ENCODE data around the gene MORC3.
"Not testable (repeated sequence)": the region's sequence is repeated elsewhere in the genome, so short reads cannot be mapped to it uniquely, and the experiment has no call there.

The MORC3 gene

GRCh38 chr21:36325373-36326010 is 5.5 kb downstream of the MORC3 start:
- no peak for DNase-seq

- DNase-seq: peak; percentile 60 to 69
Measured at GRCh38 chr21:36330904-36331303, 10.9 kb downstream of the MORC3 start.

GRCh38 chr21:36337099-36337509 is 17.1 kb downstream of the MORC3 start:
- no peak for DNase-seq

- no peak for DNase-seq
Measured at GRCh38 chr21:36338975-36339374, 19.0 kb downstream of the MORC3 start.

GRCh38 chr21:36342581-36342980 is 22.6 kb downstream of the MORC3 start:
- DNase-seq: not testable (repeated sequence)

- no peak for DNase-seq
Measured at GRCh38 chr21:36344931-36345330, 24.9 kb downstream of the MORC3 start.

GRCh38 chr21:36347278-36347961 is 27.4 kb downstream of the MORC3 start:
- no peak for DNase-seq

GRCh38 chr21:36347962-36348328 is 27.9 kb downstream of the MORC3 start:
- no peak for DNase-seq

- no peak for DNase-seq
Measured at GRCh38 chr21:36349315-36349714, 29.3 kb downstream of the MORC3 start.

GRCh38 chr21:36350282-36350910 is 30.4 kb downstream of the MORC3 start:
- no peak for DNase-seq

GRCh38 chr21:36354918-36355680 is 35.1 kb downstream of the MORC3 start:
- DNase-seq: no peak

- DNase-seq: no peak
Measured at GRCh38 chr21:36355868-36356267, 35.9 kb downstream of the MORC3 start.

GRCh38 chr21:36359185-36359584 is 39.2 kb downstream of the MORC3 start:
- DNase-seq: no peak

GRCh38 chr21:36369064-36369685 is 49.2 kb downstream of the MORC3 start:
- DNase-seq: no peak

GRCh38 chr21:36375994-36376393 is 56.0 kb downstream of the MORC3 start:
- no peak for DNase-seq

- DNase-seq: no peak
Measured at GRCh38 chr21:36377391-36377842, 57.4 kb downstream of the MORC3 start.

GRCh38 chr21:36379251-36379650 is 59.3 kb downstream of the MORC3 start:
- no peak for DNase-seq

GRCh38 chr21:36381841-36382589 is 62.0 kb downstream of the MORC3 start:
- no peak for DNase-seq

- not testable (repeated sequence) for DNase-seq
Measured at GRCh38 chr21:36382722-36383121, 62.7 kb downstream of the MORC3 start.

- DNase-seq: no peak
Measured at GRCh38 chr21:36384885-36385232, 64.9 kb downstream of the MORC3 start.

- peak; percentile 78 to 86 for DNase-seq
Measured at GRCh38 chr21:36385233-36386030, 65.4 kb downstream of the MORC3 start, which contains the start of gene CHAF1B. TSS of gene CHAF1B (plus strand) at chr21:36385392. CDS start at chr21:36386137, 745 bp downstream.
